Measurements from ENCODE around the gene FAM209B. TPM values are rescaled to one million over a fixed set of nuclear protein-coding genes. Genes with fewer than 3 reads are reported as not detected.

FAM209B gene
- total RNA-seq, 4 donors from 2014 or later, result 4.3 TPM; not detected in 3

DNA sequence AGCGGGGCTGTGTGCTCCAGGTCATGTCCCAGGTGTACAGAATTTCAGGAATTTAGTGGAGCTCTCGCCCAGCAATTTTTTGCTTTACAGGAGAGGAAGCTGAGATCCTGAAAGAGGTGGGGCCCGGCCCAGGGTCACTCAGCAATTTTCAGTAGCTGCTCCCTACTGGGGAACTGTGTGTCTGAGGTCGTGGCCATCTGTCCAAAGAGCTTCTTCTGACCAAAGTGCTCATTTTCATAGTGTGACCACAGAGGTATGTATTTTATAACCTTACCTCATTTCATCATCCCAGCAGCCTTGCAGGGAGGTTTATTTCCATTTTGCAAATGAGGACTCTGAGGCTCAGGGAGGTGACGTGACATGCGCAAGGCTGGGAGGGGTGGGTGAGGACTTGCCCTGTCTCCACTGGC lies 46.3 kb downstream of the FAM209B start:
- Histone ChIP-seq H3K27me3 (peaks cover 16% of the 10 kb centered on the region), H3K27ac (no peak overlapping the region), H3K36me3 (no peaks in the 10 kb centered on the region), H3K4me3 (no peak overlapping the region), H3K9me3 (no peaks in the 10 kb centered on the region), H3K4me1 (no peaks in the 10 kb centered on the region)
- TF ChIP-seq POLR2AphosphoS5 (IDR thresholded peaks at IDR 0.05) (no peak), EP300 (IDR thresholded peaks at IDR 0.05) (no peak), POLR2A (IDR thresholded peaks at IDR 0.05) (no peak)
- TF ChIP-seq, protein P1, sequence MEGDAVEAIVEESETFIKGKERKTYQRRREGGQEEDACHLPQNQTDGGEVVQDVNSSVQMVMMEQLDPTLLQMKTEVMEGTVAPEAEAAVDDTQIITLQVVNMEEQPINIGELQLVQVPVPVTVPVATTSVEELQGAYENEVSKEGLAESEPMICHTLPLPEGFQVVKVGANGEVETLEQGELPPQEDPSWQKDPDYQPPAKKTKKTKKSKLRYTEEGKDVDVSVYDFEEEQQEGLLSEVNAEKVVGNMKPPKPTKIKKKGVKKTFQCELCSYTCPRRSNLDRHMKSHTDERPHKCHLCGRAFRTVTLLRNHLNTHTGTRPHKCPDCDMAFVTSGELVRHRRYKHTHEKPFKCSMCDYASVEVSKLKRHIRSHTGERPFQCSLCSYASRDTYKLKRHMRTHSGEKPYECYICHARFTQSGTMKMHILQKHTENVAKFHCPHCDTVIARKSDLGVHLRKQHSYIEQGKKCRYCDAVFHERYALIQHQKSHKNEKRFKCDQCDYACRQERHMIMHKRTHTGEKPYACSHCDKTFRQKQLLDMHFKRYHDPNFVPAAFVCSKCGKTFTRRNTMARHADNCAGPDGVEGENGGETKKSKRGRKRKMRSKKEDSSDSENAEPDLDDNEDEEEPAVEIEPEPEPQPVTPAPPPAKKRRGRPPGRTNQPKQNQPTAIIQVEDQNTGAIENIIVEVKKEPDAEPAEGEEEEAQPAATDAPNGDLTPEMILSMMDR (IDR thresholded peaks at IDR 0.05), result no peak
- 63 to 79% methylated on average over 2 to 5 of the region's 6 CpGs for WGBS, 2 donors (ENCODE audit: low coverage in 1 of 2)
- no peak for ATAC-seq

DNA sequence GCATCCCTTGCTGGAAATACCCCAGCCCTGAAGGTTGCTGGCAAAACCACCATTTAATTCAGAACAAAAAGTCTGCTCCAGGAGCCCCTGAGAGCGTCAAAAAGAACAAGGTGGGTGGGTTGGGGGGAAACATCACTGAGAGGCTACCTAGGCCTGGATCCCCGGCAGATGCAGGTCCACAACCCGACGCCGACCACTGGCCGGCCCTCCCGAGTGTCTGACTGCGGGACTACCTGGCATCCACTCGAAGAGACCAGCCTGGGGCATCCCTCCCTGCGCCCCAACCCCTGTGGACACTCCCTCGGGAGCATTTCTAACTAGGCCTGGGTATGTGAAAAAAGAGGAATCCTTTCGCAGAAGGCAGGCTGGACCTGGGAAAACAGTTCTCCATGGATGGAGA lies 47.2 kb downstream of the FAM209B start:
- H3K4me1 ChIP-seq, result no peaks in the 10 kb centered on the region
- 83 to 100% methylated on average over 1 to 4 of the region's 12 CpGs for WGBS, 2 donors (ENCODE audit: low coverage in 1 of 2)
- H3K36me3 ChIP-seq, result no peaks in the 10 kb centered on the region
- H3K4me3 ChIP-seq, result no peak overlapping the region
- no peak for ATAC-seq
- H3K9me3 ChIP-seq, result no peaks in the 10 kb centered on the region
- no peak for TF ChIP-seq POLR2A (IDR thresholded peaks at IDR 0.05)
- TF ChIP-seq, protein P1 (IDR thresholded peaks at IDR 0.05), result no peak
- H3K27me3 ChIP-seq, result peaks cover 16% of the 10 kb centered on the region
- H3K27ac ChIP-seq, result no peak overlapping the region

DNA sequence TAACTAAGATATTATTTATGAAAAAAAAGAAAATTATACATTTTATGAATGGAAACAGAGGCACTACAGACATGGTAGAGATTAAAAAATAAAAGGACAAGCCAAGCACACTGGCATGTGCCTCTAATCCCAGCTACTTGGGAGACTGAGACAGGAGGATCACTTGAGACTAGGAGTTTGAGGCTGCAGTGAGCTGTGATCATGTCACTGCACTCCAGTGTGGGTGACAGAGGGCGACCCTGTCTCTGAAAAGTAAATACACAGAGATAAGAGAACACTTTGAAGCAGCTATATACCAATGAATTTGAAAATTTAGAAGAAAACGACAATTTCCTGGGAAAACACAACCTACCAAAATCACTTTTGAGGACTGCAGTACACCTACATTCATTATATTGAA lies 48.7 kb downstream of the FAM209B start:
- no peaks in the 10 kb centered on the region for H3K4me1 ChIP-seq
- 40 to 72% methylated on average over 2 of the region's 2 CpGs for WGBS, 2 donors (ENCODE audit: low coverage in 1 of 2)
- H3K27ac ChIP-seq, result no peak overlapping the region
- no peaks in the 10 kb centered on the region for H3K36me3 ChIP-seq
- no peaks in the 10 kb centered on the region for H3K9me3 ChIP-seq
- no peak overlapping the region for H3K4me3 ChIP-seq
- H3K27me3 ChIP-seq, result peaks cover 16% of the 10 kb centered on the region
- ATAC-seq, result no peak
- TF ChIP-seq EP300 (IDR thresholded peaks at IDR 0.05) (no peak), POLR2AphosphoS5 (IDR thresholded peaks at IDR 0.05) (no peak), POLR2A (IDR thresholded peaks at IDR 0.05) (no peak)
- TF ChIP-seq, protein P1 (IDR thresholded peaks at IDR 0.05), result no peak

DNA sequence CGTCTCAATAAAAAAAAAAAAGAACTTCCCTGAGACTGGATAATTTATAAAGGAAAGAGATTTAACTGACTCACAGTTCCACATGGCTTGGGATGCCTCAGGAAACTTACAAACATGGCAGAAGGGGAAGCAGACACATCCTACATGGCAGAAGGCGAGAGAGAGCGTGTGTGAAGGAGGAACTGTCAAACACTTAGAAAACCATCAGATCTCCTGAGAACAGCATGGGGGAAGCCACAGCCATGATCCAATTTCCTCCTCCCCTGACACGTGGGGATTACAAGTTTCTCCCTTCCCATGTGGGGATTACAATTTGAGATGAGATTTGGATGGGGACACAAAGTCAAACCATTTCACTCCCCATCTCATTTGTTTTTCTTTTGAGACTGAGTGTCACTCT lies 49.5 kb downstream of the FAM209B start:
- no peak for TF ChIP-seq POLR2AphosphoS5 (IDR thresholded peaks at IDR 0.05)
- TF ChIP-seq EP300 (IDR thresholded peaks at IDR 0.05), result no peak
- Histone ChIP-seq H3K9me3 (no peaks in the 10 kb centered on the region), H3K4me3 (no peak overlapping the region), H3K4me1 (no peaks in the 10 kb centered on the region), H3K36me3 (no peaks in the 10 kb centered on the region), H3K27me3 (peaks cover 16% of the 10 kb centered on the region), H3K27ac (no peak overlapping the region)
- ATAC-seq, result no peak
- WGBS, 2 donors (ENCODE audit: low coverage in 1 of 2), result 47 to 59% methylated on average over 3 of the region's 4 CpGs

DNA sequence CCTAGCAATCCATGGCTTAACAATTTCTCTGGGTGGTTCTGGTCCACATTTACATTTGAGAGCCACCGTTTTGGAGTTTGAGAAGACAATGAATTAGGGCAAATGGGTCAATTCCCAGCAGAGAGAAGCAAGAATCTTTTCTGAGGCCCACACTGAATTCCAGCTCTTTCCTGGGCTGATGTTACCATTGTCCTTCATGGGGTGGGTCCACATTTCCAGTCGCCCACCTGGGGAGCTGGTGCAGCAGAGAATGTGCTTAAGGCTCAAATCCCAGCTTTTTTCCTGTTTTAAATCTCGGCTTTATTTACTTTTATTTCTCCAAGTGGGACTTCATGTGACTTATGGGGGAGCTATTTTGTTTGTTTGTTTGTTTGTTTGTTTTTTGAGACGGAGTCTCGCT lies 51.9 kb downstream of the FAM209B start:
- 59 to 64% methylated on average over 2 to 5 of the region's 5 CpGs for WGBS, 2 donors (ENCODE audit: low coverage in 1 of 2)
- ATAC-seq, result no peak
- no peaks in the 10 kb centered on the region for H3K9me3 ChIP-seq

More for the DNA sequence above, 51.9 kb downstream of the FAM209B start:
- Histone ChIP-seq H3K36me3 (no peaks in the 10 kb centered on the region), H3K27ac (no peak overlapping the region), H3K4me1 (no peaks in the 10 kb centered on the region), H3K4me3 (no peak overlapping the region), H3K27me3 (peaks cover 22% of the 10 kb centered on the region)
- TF ChIP-seq EP300 (IDR thresholded peaks at IDR 0.05) (no peak), POLR2A (IDR thresholded peaks at IDR 0.05) (no peak), POLR2AphosphoS5 (IDR thresholded peaks at IDR 0.05) (no peak)

Other genes starting within 250 kb of the FAM209B start
- 10 to 100 TPM; 57.4 to 79.9 (median 59.3) TPM for gene FAM210B, start 174.3 kb upstream of the FAM209B start, total RNA-seq
- gene AURKA, start 141.0 kb upstream of the FAM209B start, total RNA-seq, result 1 to 10 TPM in 3 of 4 donors, under 1 TPM in 1; 0.54 to 2.5 (median 1.6) TPM
- 10 to 100 TPM; 15.3 to 33.1 (median 22.4) TPM for gene CSTF1, start 140.6 kb upstream of the FAM209B start, total RNA-seq
- gene CASS4, start 121.0 kb upstream of the FAM209B start, total RNA-seq, result 1 to 10 TPM; 1.2 to 9.0 (median 4.4) TPM
- gene RTF2, start 64.6 kb upstream of the FAM209B start, total RNA-seq, result 10 to 100 TPM; 83.7 to 96.1 (median 90.3) TPM
- gene FAM209A, start 8.5 kb upstream of the FAM209B start, total RNA-seq, result under 1 TPM in 1 of 4 donors, not detected in 3; 0.66 TPM
- gene TFAP2C, start 96.1 kb downstream of the FAM209B start, total RNA-seq, result 1 to 10 TPM in 2 of 4 donors, under 1 TPM in 2; 0.16 to 4.1 (median 2.2) TPM